OCI-LY3 (cell line): Measurements from ENCODE around the gene RTL10.

Source experiments
- CTCF ChIP-seq: fragments of 200-600, 300-600 bp; sonication (generic); IDR thresholded peaks from 2 replicates; pipeline ENCODE4 v1.5.1; 2014; ENCODE audit warnings: antibody characterized with exemption, low read length, low read depth
- EZH2phosphoT487 ChIP-seq: fragments of 200-600 bp; shearing (Covaris generic); IDR thresholded peaks from 2 replicates; pipeline ENCODE4 v1.6.1; 2018; ENCODE audit warnings: antibody characterized with exemption, mixed run types, low read depth

- no peak for TF ChIP-seq CTCF
- TF ChIP-seq EZH2phosphoT487: no peak
Observed at GRCh38 chr22:19828035-19828401, 26.7 kb downstream of the RTL10 start.
